HG02885 (cell line): ENCODE results near the gene GALC.

Experiments used
- ATAC-seq: cut with Tn5 transposase; IDR thresholded peaks from one replicate; pipeline ENCODE4 v1.9.1; 2021; ENCODE audit warnings: mild to moderate bottlenecking; ENCODE audit not compliant: unreplicated experiment, poor library complexity

GALC gene

GRCh38 chr14:87966816-87967215 lies 26.2 kb downstream of the GALC start:
- ATAC-seq, result no peak

DNA sequence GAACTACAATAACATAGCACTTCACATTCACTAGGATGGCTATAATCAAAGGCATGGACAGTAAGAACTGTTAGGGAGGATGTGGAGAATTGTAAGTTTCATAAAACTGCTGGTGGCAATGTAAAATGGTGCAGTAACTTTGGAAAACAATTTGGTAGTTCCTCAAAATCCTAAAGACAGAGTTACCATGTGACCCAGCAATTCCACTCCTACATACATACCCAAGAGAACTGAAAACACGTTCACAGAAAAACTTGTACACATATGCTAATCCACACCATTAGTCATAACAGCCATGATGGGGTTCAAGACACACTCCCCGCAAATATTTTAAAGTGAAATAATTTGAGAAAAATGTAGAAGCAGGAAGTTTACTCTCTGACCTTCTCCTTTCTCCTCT lies 31.7 kb downstream of the GALC start:
- ATAC-seq, result no peak

DNA sequence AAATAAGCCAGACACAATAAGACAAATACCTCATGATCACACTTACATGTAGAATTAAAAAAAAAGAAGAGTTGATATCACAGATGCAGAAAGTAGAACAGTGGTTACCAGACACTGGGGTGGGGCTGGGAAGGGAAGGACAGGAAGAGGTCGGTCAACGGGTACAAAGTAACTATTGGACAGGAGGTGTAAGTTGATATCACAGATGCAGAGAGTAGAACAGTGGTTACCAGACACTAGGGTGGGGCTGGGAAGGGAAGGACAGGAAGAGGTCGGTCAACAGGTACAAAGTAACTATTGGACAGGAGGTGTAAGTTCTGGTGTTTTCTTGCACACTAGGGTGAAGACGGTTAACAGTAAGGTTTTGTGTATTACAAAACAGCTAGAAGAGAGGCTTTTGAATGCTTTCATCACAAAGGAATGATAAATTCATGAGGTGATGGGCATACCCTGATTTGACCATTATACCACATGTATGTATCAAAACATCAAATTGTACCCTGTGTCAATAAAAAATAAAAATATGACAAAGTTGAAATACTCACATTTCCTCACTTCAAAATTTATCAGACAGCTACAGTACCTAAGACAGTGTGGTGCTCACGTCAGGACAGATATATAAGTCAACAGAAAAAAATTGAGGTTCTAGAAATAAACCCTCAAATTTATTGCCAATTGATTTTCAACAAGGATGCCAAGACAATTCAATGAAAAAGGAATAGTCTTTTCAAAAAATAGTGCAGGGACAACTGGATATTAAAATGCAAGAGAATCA lies 32.8 kb downstream of the GALC start:
- ATAC-seq, result no peak

GRCh38 chr14:87955501-87955900 lies 37.5 kb downstream of the GALC start:
- no peak for ATAC-seq

GRCh38 chr14:87952307-87953094 lies 40.5 kb downstream of the GALC start:
- ATAC-seq, result peak; percentile 90

DNA sequence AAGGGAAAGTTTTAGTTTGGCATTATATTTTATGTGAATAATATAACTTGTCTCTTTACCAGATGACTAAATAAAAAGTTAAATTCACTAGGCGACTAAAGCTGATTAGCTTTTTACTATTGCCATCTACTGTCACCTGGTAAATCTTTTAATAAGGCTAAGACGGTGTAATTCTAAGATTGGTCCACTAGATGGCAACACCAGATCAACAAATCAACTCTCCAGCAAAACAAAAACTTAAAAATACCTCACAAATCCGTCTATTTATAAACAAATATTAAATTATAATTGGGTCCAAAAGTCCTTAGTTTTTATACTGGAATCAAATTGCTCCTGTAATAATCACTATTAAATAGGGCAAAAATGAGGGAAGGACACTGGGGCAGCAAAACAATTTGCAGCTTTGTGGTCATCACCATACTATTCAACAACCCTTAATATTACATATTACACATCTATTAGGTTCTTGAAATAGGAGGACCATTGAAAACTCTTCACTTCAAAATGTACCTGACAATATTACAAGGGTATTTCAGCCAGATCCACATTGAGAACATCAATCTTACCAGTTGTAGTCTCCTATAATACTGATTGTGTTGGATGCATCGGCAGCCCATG lies 47.9 kb downstream of the GALC start:
- ATAC-seq, result no peak

GRCh38 chr14:87940894-87941293 lies 52.1 kb downstream of the GALC start:
- ATAC-seq, result peak; percentile 33

GRCh38 chr14:87940382-87940781 lies 52.6 kb downstream of the GALC start:
- peak; percentile 98 for ATAC-seq

GRCh38 chr14:87935886-87936285 lies 57.1 kb downstream of the GALC start:
- ATAC-seq, result no peak

- ATAC-seq, result no peak
These were observed 57.7 kb downstream of the GALC start for GRCh38 chr14:87935081-87935828.

- ATAC-seq, result peak; percentile 71
These were observed 58.8 kb downstream of the GALC start for GRCh38 chr14:87934185-87934584.

DNA sequence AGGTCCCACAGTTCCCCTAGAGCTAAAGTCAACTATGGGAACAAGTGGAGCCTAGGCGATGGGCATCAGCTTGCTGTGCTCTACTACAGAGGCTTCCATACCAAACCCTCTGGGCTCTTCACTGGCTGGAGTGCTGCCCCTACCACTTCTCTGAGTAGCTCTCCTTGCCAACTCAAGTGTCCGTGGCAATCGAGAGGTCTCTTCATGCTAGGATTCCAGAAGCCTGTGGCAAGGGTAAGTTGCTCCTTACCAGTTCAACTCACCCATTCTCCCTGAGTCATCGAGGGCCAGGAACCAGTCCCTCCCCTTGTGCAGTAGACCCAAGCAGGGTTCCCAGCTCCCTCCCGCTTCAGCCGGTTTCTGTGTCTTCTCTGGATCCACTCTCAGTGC lies 76.1 kb downstream of the GALC start:
- no peak for ATAC-seq

DNA sequence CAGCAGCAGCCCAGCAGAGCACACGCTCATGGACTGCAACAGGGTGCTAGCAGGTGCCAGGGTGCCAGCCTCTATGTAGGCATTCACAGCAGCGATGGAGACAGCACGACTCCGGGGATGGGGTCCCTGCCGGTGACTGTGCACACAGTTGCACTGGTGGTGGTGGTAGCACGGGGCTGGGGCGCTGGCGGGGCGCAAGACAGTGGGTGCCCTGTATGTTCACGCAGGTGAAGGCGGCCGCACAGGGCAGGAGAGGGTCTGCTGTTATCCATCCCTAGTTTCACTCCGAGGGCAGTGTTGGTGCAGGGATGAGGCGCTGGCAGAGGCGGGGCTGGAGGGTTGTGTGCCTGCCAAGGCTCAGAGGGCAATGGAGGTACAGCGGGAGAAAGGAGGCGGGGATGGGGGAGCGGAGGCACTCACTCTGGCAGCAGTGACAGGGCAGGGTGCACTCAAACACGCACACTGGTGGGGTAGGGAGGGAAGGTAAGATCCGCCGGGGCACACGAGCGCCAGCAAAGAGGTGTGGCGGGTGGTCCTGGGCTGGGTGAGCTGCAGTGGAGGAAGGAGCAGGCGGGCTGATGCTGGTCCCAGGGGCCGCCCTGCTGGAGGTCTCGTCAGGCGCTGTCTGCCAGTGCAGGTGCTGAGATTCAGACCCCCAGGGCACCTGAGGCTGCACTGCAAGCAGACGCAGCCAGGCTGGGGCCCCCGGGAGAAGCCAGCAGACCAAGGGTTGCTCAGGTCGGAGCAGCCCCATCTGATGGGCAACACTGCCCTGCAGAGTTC lies 76.7 kb downstream of the GALC start:
- no peak for ATAC-seq

GRCh38 chr14:87908550-87908949 lies 84.4 kb downstream of the GALC start:
- ATAC-seq, result no peak

DNA sequence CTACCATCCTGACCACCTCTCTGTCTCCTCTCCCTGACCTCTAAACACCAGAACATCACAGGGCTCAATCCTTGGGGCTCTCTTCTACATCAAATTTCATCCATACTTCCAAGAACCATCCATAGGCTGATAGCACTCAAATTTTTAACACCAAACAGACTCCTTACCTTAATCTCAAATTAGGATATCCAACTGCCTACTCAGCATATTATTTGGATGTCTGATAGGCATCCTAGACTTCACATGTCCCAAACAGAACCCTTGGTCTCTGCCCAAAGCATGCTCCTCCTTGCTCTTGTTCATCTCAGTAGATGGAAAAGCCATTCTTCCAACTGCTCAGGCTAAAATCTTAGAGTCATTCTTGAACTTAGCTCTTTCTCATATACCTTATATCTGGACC lies 91.3 kb downstream of the GALC start:
- ATAC-seq, result no peak

DNA sequence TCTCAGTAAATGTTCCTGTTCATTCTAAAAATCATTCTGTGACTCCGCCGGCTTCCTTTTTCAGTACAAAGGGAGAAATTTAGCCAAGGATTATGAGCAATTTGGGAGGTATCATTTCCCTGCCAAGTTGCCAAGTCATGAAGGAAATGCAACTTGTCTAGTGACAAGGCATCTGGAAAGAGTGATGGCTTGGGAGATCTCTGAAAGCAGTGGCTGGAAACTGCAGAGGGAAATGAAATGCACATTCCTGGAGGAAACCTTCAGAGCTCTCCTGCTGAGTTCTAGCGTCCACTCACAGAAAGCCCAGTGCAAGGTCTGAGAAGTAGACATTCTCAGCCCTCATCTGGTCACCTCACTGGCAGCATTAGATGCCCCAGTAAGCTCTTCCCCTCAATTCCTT lies 91.7 kb downstream of the GALC start:
- ATAC-seq, result no peak

DNA sequence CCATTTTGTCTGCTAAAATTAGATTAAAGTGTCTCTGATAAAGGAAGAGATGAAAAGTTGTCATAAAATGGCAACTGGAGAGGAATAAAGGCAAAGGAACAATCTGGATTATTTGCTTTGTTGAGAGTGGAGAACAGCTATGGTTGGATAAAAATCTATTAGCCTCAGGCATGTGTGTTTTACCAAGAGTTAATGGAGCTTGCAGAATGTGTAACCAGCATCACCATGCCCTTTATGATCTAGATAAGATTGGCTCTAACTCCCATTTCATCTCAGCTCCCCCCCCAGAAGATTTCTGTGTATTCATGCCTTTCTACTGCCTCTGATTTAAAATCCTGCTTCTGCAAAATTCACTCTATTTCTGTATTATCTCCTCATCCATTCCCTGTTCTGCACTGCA lies 93.8 kb downstream of the GALC start:
- ATAC-seq, result no peak

DNA sequence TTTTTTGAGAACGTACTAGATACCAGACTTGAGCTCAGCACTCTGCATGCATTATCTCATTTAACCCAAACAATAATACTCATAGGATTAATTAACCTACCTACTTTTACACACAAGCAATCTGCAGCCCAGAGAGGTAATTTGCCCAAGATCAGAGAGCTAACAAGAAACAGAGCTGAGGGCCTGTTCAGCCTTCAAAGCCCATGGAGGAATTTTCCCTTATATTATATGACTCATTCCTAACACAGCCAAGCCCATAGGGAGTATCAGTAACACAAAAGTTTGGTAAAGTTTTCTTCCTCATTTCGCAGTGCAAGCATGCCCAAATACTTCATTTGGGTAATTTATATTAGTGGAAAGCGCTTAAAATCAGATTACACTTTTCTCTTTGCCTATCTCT lies 94.7 kb downstream of the GALC start:
- no peak for ATAC-seq

DNA sequence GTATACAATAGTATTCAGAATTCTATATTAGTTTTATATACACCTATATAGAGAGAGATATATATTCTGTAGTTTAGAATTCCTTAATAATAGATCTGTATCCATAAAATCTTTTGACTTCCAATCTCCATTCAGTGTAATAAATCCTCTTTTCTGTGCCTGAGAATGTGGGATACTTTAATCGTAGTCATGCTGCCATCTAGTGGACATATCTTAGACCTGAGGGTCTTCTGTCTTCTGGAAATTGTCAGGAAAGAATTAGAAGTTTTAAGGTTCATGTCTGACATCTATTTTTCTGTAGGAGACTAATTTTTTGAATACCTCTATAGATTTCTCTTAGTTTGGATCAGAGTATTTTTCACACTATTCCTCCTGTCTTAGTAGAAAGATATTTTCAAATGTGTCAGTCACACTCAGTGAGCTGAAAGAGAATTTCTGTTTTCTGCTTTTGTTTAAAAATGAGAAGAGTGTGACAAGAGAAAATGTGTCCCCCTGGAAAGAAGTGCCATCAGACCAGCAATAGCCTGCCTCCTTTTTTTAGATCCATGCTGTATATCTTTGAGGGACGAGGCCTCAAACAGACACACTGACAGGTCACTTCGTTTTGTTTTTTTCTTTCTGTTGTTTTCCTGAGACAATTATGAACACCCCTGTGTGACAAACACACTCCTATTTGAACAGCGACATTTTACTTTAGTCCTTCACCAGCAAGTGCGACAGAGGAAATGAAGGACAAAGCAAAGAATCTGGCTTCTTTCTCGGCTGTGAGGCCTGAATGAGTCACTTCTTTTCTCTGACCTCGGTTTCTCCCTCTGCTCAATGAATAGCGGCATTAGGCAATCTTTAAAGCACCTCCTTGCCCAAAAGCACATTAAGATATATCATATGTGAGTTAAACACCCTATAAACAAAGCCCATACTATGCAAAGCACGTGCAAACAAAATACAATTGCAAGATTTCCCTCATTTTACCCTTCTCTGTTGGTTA lies 96.3 kb downstream of the GALC start:
- peak; percentile 67 for ATAC-seq
